ENCODE results near the gene STAP2.

Gene STAP2
- total RNA-seq, result 0.66 to 2.9 (median 1.7) reads per million in 9 experiments

- Mint-ChIP-seq H3K4me1 (ENCODE audit: low read depth in 2 of 2) (peaks cover 14 to 21% of the 10 kb centered on the region in 2 donors), H3K27me3 (no peaks in the 10 kb centered on the region), H3K27ac (peak within 1 kb of the TSS; percentile 16 to 83), H3K36me3 (ENCODE audit: insufficient read depth) (peaks cover 22% of the 10 kb centered on the region), H3K4me3 (peak within 1 kb of the TSS; percentile 62 to 72), H3K9me3 (peaks cover 0 to 4% of the 10 kb centered on the region in 2 donors)
- ATAC-seq (replicated peaks), result no peak
- DNase-seq, result no peak
Measured at GRCh38 chr19:4338441-4339355, at the start of gene STAP2. STAP2 (minus strand) TSS chr19:4338827; CDS start chr19:4338753, 74 bp downstream.

GRCh38 chr19:4386041-4386782 is 47.6 kb upstream of the STAP2 start:
- H3K4me1 Mint-ChIP-seq (ENCODE audit: low read depth in 2 of 2), result peaks cover 27 to 33% of the 10 kb centered on the region in 2 donors
- H3K4me3 Mint-ChIP-seq, result no peak overlapping the region
- ATAC-seq (replicated peaks) (no peak), DNase-seq (no peak)
- peak overlapping the region in 1 of 2 donors; percentile 51 for H3K27ac Mint-ChIP-seq
- H3K9me3 Mint-ChIP-seq, result no peaks in the 10 kb centered on the region
- H3K36me3 Mint-ChIP-seq (ENCODE audit: insufficient read depth), result peaks cover 40% of the 10 kb centered on the region
- H3K27me3 Mint-ChIP-seq, result no peaks in the 10 kb centered on the region

GRCh38 chr19:4385291-4386040 is 46.8 kb upstream of the STAP2 start:
- H3K27me3 Mint-ChIP-seq, result no peaks in the 10 kb centered on the region

GRCh38 chr19:4380254-4380727 is 41.7 kb upstream of the STAP2 start:
- peak; percentile 82 for ATAC-seq (replicated peaks)
- H3K4me3 Mint-ChIP-seq, result peak overlapping the region; percentile 82 to 84
- peak; percentile 40 to 50 (median 43) for DNase-seq
- no peaks in the 10 kb centered on the region for H3K9me3 Mint-ChIP-seq
- H3K27ac Mint-ChIP-seq, result peak overlapping the region; percentile 92 to 96
- no peaks in the 10 kb centered on the region for H3K27me3 Mint-ChIP-seq
- H3K36me3 Mint-ChIP-seq (ENCODE audit: insufficient read depth), result peaks cover 34% of the 10 kb centered on the region
- peaks cover 39 to 41% of the 10 kb centered on the region in 2 donors for H3K4me1 Mint-ChIP-seq (ENCODE audit: low read depth in 2 of 2)

More at GRCh38 chr19:4385291-4386040, 46.8 kb upstream of the STAP2 start:
- ATAC-seq (replicated peaks), result no peak
- Mint-ChIP-seq H3K4me3 (no peak overlapping the region), H3K4me1 (ENCODE audit: low read depth in 2 of 2) (peaks cover 29 to 35% of the 10 kb centered on the region in 2 donors), H3K9me3 (no peaks in the 10 kb centered on the region), H3K27ac (peak overlapping the region in 1 of 2 donors; percentile 51), H3K36me3 (ENCODE audit: insufficient read depth) (peaks cover 38% of the 10 kb centered on the region)
- DNase-seq, result no peak

- Mint-ChIP-seq H3K9me3 (no peaks in the 10 kb centered on the region), H3K4me1 (ENCODE audit: low read depth in 2 of 2) (peaks cover 39 to 41% of the 10 kb centered on the region in 2 donors), H3K36me3 (ENCODE audit: insufficient read depth) (peaks cover 28% of the 10 kb centered on the region), H3K4me3 (peak overlapping the region; percentile 82 to 84), H3K27me3 (no peaks in the 10 kb centered on the region), H3K27ac (peak overlapping the region; percentile 92 to 96)
- ATAC-seq (replicated peaks) (peak; percentile 52), DNase-seq (no peak)
Measured at GRCh38 chr19:4379383-4380253, 41.0 kb upstream of the STAP2 start.

- DNase-seq, result no peak
- peak overlapping the region; percentile 82 to 84 for H3K4me3 Mint-ChIP-seq
- no peaks in the 10 kb centered on the region for H3K27me3 Mint-ChIP-seq
- no peak for ATAC-seq (replicated peaks)
- peak overlapping the region; percentile 92 to 96 for H3K27ac Mint-ChIP-seq
- peaks cover 28% of the 10 kb centered on the region for H3K36me3 Mint-ChIP-seq (ENCODE audit: insufficient read depth)
- no peaks in the 10 kb centered on the region for H3K9me3 Mint-ChIP-seq
- H3K4me1 Mint-ChIP-seq (ENCODE audit: low read depth in 2 of 2), result peaks cover 40 to 44% of the 10 kb centered on the region in 2 donors
Measured at GRCh38 chr19:4378886-4379285, 40.3 kb upstream of the STAP2 start.

- Mint-ChIP-seq H3K9me3 (no peaks in the 10 kb centered on the region), H3K4me1 (ENCODE audit: low read depth in 2 of 2) (peaks cover 45 to 46% of the 10 kb centered on the region in 2 donors), H3K4me3 (peak overlapping the region in 1 of 2 donors; percentile 5), H3K36me3 (ENCODE audit: insufficient read depth) (peaks cover 33% of the 10 kb centered on the region), H3K27ac (peak overlapping the region; percentile 35 to 60), H3K27me3 (no peaks in the 10 kb centered on the region)
- DNase-seq (no peak), ATAC-seq (replicated peaks) (no peak)
Measured at GRCh38 chr19:4376991-4377781, 38.6 kb upstream of the STAP2 start.

- H3K27ac Mint-ChIP-seq, result peak overlapping the region; percentile 35 to 60
- peaks cover 31% of the 10 kb centered on the region for H3K36me3 Mint-ChIP-seq (ENCODE audit: insufficient read depth)
- ATAC-seq (replicated peaks) (no peak), DNase-seq (no peak)
- no peaks in the 10 kb centered on the region for H3K9me3 Mint-ChIP-seq
- H3K4me1 Mint-ChIP-seq (ENCODE audit: low read depth in 2 of 2), result peaks cover 42 to 47% of the 10 kb centered on the region in 2 donors
- H3K27me3 Mint-ChIP-seq, result no peaks in the 10 kb centered on the region
- no peak overlapping the region for H3K4me3 Mint-ChIP-seq
Measured at GRCh38 chr19:4376671-4376990, 38.0 kb upstream of the STAP2 start.

- Mint-ChIP-seq H3K9me3 (no peaks in the 10 kb centered on the region), H3K4me1 (ENCODE audit: low read depth in 2 of 2) (peaks cover 38 to 43% of the 10 kb centered on the region in 2 donors), H3K27ac (peak overlapping the region; percentile 51 to 60), H3K4me3 (peak overlapping the region in 1 of 2 donors; percentile 6), H3K36me3 (ENCODE audit: insufficient read depth) (peaks cover 27% of the 10 kb centered on the region), H3K27me3 (no peaks in the 10 kb centered on the region)
- ATAC-seq (replicated peaks) (no peak), DNase-seq (no peak)
Measured at GRCh38 chr19:4376028-4376670, 37.5 kb upstream of the STAP2 start.

- H3K4me1 Mint-ChIP-seq (ENCODE audit: low read depth in 2 of 2), result peaks cover 35 to 44% of the 10 kb centered on the region in 2 donors
- peak overlapping the region; percentile 46 to 51 for H3K27ac Mint-ChIP-seq
- peak overlapping the region in 1 of 2 donors; percentile 6 for H3K4me3 Mint-ChIP-seq
- peaks cover 29% of the 10 kb centered on the region for H3K36me3 Mint-ChIP-seq (ENCODE audit: insufficient read depth)
- H3K27me3 Mint-ChIP-seq, result no peaks in the 10 kb centered on the region
- ATAC-seq (replicated peaks) (no peak), DNase-seq (no peak)
- H3K9me3 Mint-ChIP-seq, result no peaks in the 10 kb centered on the region
Measured at GRCh38 chr19:4375164-4376027, 36.8 kb upstream of the STAP2 start.
